Measurements from ENCODE around the gene ATP2A3. TPM values are rescaled to one million over a fixed set of nuclear protein-coding genes. Genes with fewer than 3 reads are reported as not detected.
A peak's percentile ranks its signal among the peaks of the same experiment; 100 is the strongest.

The ATP2A3 gene
- total RNA-seq, 2 experiments from 2014 or later: 289 to 297 TPM

DNA sequence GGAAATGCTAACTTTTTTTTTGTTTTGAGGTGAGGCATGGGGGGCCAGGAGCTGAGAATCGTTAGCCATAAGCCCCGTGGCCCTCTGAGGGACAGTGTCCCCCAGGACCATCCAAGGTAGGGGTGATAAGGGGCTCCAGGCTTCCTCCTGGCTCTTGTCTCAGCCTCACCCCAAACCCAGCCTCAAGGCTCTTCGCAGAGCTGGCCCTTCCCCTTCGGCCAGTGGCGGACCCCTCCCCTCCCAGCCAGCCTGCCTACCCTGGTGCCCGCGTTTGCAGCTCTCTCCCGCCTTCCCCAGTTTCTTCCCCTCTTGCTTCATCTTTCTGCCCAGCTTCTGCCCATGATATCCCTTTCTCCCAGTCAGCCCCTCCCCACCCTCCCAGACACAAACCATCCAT lies 22.7 kb upstream of the ATP2A3 start:
- DNase-seq: peak; percentile 14
- no peaks in the 10 kb centered on the region for H3K36me3 Mint-ChIP-seq
- H3K4me3 Mint-ChIP-seq: no peak overlapping the region
- no peak for ATAC-seq (ENCODE audit: low read depth)
- POLR2A ChIA-PET: interaction anchor here (0.7 kb wide), 1 partner anchor 14 kb away, joined by 3 read pairs; no protein-coding TSS in a partner anchor
- peaks cover 9% of the 10 kb centered on the region for H3K4me1 Mint-ChIP-seq
- H3K9me3 Mint-ChIP-seq: no peaks in the 10 kb centered on the region
- H3K27me3 Mint-ChIP-seq: peaks cover 12% of the 10 kb centered on the region
- H3K27ac Mint-ChIP-seq: no peak overlapping the region

DNA sequence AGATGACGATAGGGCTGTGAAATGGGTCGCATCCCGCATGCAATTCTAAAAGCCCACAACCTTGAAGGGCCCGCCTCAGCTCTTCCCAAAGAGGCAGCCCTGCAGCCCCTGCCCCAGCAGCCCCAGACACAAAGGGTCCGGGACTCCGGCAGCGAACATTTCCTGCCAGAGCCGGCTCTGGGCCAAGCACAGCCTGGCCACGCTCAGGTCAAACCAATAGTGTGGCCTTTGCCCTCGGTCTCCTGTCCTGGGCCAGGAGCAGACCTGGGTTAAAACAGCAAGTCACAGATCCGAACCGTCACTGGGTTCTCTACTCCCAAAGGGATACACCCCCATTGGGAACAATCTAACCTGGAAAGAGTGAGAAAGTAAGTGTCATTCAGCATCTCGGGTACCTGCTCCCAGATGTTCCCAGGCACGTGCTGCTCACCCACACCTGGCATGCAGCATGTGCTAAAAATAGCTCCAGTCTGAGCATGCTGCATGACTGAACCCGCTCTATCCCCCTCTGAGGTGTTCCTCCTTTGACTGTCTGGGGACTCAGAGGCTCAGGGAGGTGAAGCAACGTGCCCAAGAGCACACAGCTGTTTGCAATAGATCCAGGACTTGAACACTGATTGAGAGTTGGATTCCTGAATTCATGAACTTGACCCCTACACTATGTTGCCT lies 22.2 kb upstream of the ATP2A3 start:
- ATAC-seq (ENCODE audit: low read depth): no peak
- H3K4me1 Mint-ChIP-seq: peaks cover 11% of the 10 kb centered on the region
- POLR2A ChIA-PET: no interaction called here
- H3K36me3 Mint-ChIP-seq: no peaks in the 10 kb centered on the region
- no peak overlapping the region for H3K4me3 Mint-ChIP-seq
- peak; percentile 15 for DNase-seq
- no peak overlapping the region for H3K27ac Mint-ChIP-seq
- H3K27me3 Mint-ChIP-seq: peaks cover 12% of the 10 kb centered on the region
- no peaks in the 10 kb centered on the region for H3K9me3 Mint-ChIP-seq

DNA sequence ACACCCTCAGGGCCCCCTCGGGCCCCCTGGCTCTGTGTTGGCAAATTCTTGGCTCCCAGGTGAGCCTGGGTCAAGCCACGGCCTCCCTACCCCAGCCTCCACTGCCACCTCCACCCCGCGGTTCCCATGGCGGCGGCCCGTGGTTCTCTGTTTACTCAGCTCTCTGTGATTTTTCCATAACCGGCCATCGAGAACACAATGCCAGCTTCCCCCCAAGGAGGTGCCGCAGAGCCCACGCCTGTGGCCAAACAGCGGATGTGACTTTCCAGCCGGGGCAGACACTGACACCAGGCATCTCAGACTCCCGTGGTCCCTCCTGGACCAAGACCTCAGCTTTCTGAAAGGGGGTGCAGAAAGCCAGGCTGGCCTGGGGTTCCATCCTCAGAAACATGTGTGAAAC lies 21.6 kb upstream of the ATP2A3 start:
- Mint-ChIP-seq H3K4me3 (no peak overlapping the region), H3K9me3 (no peaks in the 10 kb centered on the region), H3K27me3 (peaks cover 8% of the 10 kb centered on the region), H3K4me1 (peaks cover 9% of the 10 kb centered on the region), H3K27ac (no peak overlapping the region), H3K36me3 (no peaks in the 10 kb centered on the region)
- no peak for ATAC-seq (ENCODE audit: low read depth)
- no peak for DNase-seq
- POLR2A ChIA-PET: no interaction called here

- Mint-ChIP-seq H3K4me1 (peaks cover 12% of the 10 kb centered on the region), H3K27ac (peak overlapping the region; percentile 54), H3K4me3 (no peak overlapping the region), H3K9me3 (no peaks in the 10 kb centered on the region), H3K27me3 (peaks cover 3% of the 10 kb centered on the region), H3K36me3 (no peaks in the 10 kb centered on the region)
- DNase-seq: no peak
- POLR2A ChIA-PET: no interaction called here
- ATAC-seq (ENCODE audit: low read depth): peak; percentile 50
These were observed 19.6 kb upstream of the ATP2A3 start for GRCh38 chr17:3983606-3984484.

- DNase-seq (peak; percentile 21), ATAC-seq (ENCODE audit: low read depth) (no peak)
- POLR2A ChIA-PET: interaction anchor here (1.0 kb wide), 1 partner anchor 17 kb away, joined by 4 read pairs; no protein-coding TSS in a partner anchor
- Mint-ChIP-seq H3K27ac (no peak overlapping the region), H3K36me3 (no peaks in the 10 kb centered on the region), H3K4me3 (no peak overlapping the region), H3K27me3 (peaks cover 3% of the 10 kb centered on the region), H3K9me3 (no peaks in the 10 kb centered on the region), H3K4me1 (peaks cover 12% of the 10 kb centered on the region)
These were observed 18.3 kb upstream of the ATP2A3 start for GRCh38 chr17:3982541-3983017.

GRCh38 chr17:3982113-3982512 lies 17.9 kb upstream of the ATP2A3 start:
- Mint-ChIP-seq H3K4me3 (no peak overlapping the region), H3K36me3 (no peaks in the 10 kb centered on the region), H3K27me3 (no peaks in the 10 kb centered on the region), H3K27ac (no peak overlapping the region), H3K4me1 (peaks cover 12% of the 10 kb centered on the region), H3K9me3 (no peaks in the 10 kb centered on the region)
- ATAC-seq (ENCODE audit: low read depth): no peak
- POLR2A ChIA-PET: interaction anchor here (1.0 kb wide), 1 partner anchor 17 kb away, joined by 4 read pairs; no protein-coding TSS in a partner anchor
- DNase-seq: peak; percentile 26

DNA sequence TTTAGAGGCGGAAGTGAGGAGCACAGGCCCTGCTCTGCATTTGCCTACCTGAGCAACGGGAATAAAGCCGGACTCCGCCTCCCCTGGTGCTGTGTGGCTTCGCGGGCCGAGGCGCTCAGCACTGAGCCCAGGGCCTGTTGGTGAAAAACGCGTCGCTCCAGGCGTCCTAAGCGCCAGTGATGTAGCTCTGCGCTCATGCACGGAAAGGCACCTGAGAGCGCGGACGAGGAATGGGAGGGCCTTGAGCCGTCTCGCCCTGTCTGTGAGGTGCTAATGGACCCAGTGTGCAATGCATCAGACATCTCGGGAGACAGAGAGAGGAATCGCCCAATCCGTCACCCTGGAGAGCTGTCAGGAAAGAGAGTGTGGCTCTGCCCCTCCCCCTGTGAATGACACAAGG lies 17.2 kb upstream of the ATP2A3 start:
- DNase-seq: peak; percentile 10
- no peaks in the 10 kb centered on the region for H3K27me3 Mint-ChIP-seq
- H3K9me3 Mint-ChIP-seq: no peaks in the 10 kb centered on the region
- H3K36me3 Mint-ChIP-seq: no peaks in the 10 kb centered on the region
- POLR2A ChIA-PET: no interaction called here
- ATAC-seq (ENCODE audit: low read depth): no peak
- H3K4me1 Mint-ChIP-seq: peaks cover 12% of the 10 kb centered on the region
- H3K4me3 Mint-ChIP-seq: no peak overlapping the region
- no peak overlapping the region for H3K27ac Mint-ChIP-seq

- no peaks in the 10 kb centered on the region for H3K36me3 Mint-ChIP-seq
- H3K27ac Mint-ChIP-seq: no peak overlapping the region
These were observed 16.3 kb upstream of the ATP2A3 start for GRCh38 chr17:3980381-3981014.

DNA sequence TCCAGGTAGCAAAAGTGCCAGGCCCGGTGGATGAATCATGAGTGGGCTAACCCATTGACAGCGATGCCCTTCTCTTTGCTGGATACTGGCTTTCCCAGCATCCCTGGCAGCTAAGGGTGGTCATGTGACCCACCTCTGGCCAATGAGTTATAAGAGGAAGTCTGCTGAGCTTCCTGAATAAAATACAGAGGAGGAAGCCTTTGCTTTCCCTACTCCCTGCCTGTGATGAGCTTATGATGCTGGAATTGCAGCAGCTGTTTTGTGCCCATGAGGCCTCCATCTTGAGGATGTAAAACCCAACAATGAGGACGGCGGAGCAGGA lies 15.0 kb upstream of the ATP2A3 start:
- Mint-ChIP-seq H3K36me3 (no peaks in the 10 kb centered on the region), H3K27ac (no peak overlapping the region), H3K9me3 (peaks cover 4% of the 10 kb centered on the region), H3K27me3 (no peaks in the 10 kb centered on the region), H3K4me1 (peaks cover 9% of the 10 kb centered on the region), H3K4me3 (no peak overlapping the region)
- POLR2A ChIA-PET: interaction anchor here (0.7 to 1.1 kb wide), 2 partner anchors 14 to 282 kb away, joined by 4 read pairs; no protein-coding TSS in a partner anchor
- ATAC-seq (ENCODE audit: low read depth): no peak
- no peak for DNase-seq

More at GRCh38 chr17:3980381-3981014, 16.3 kb upstream of the ATP2A3 start:
- POLR2A ChIA-PET: no interaction called here
- no peaks in the 10 kb centered on the region for H3K27me3 Mint-ChIP-seq
- H3K4me3 Mint-ChIP-seq: no peak overlapping the region
- DNase-seq: no peak
- H3K4me1 Mint-ChIP-seq: peaks cover 12% of the 10 kb centered on the region
- ATAC-seq (ENCODE audit: low read depth): no peak
- no peaks in the 10 kb centered on the region for H3K9me3 Mint-ChIP-seq

GRCh38 chr17:3978421-3979289 lies 14.4 kb upstream of the ATP2A3 start:
- Mint-ChIP-seq H3K4me1 (peaks cover 8% of the 10 kb centered on the region), H3K9me3 (peaks cover 4% of the 10 kb centered on the region), H3K27me3 (no peaks in the 10 kb centered on the region), H3K36me3 (no peaks in the 10 kb centered on the region), H3K4me3 (no peak overlapping the region), H3K27ac (no peak overlapping the region)
- DNase-seq (no peak), ATAC-seq (ENCODE audit: low read depth) (no peak)
- POLR2A ChIA-PET: interaction anchor here (1.1 kb wide), 1 partner anchor 14 kb away, joined by 4 read pairs; no protein-coding TSS in a partner anchor

- POLR2A ChIA-PET: no interaction called here
- Mint-ChIP-seq H3K27me3 (peaks cover 5% of the 10 kb centered on the region), H3K4me1 (peaks cover 13% of the 10 kb centered on the region), H3K36me3 (no peaks in the 10 kb centered on the region), H3K9me3 (peaks cover 4% of the 10 kb centered on the region), H3K27ac (no peak overlapping the region), H3K4me3 (no peak overlapping the region)
- ATAC-seq (ENCODE audit: low read depth) (no peak), DNase-seq (no peak)
These were observed 13.2 kb upstream of the ATP2A3 start for GRCh38 chr17:3977387-3977786.

GRCh38 chr17:3976675-3977171 lies 12.5 kb upstream of the ATP2A3 start:
- POLR2A ChIA-PET: interaction anchor here (1.1 kb wide), 1 partner anchor 11 kb away, joined by 5 read pairs; no protein-coding TSS in a partner anchor
- H3K4me1 Mint-ChIP-seq: peaks cover 18% of the 10 kb centered on the region
- DNase-seq: no peak
- H3K27me3 Mint-ChIP-seq: peaks cover 5% of the 10 kb centered on the region
- no peak overlapping the region for H3K27ac Mint-ChIP-seq
- peaks cover 4% of the 10 kb centered on the region for H3K9me3 Mint-ChIP-seq
- no peak for ATAC-seq (ENCODE audit: low read depth)
- no peak overlapping the region for H3K4me3 Mint-ChIP-seq
- H3K36me3 Mint-ChIP-seq: no peaks in the 10 kb centered on the region

Measured in activated naive CD8-positive, alpha-beta T cell treated with anti-CD3 and anti-CD28 coated beads, Interleukin-2, amount 10 ng/mL, durations not matched to agents 7 days and 5 days (primary cell).